Keratinocyte (primary cell): ENCODE measurements around the gene MORN5. TPM values are rescaled to one million over a fixed set of nuclear protein-coding genes. Genes with fewer than 3 reads are reported as not detected.

Experiments
- DNase-seq: peaks from one replicate; pipeline ENCODE4 v3.0.0-alpha.2; 2011; ENCODE audit warnings: low read depth, missing footprints, low spot score
- FAIRE-seq: peaks from 2 replicates; lab custom pipeline; 2011; peaks lifted over from hg19 to GRCh38; lab: Jason Lieb, UNC
- H2AFZ ChIP-seq: 2 replicates; pipeline ENCODE4 v1.6.0; 2012; ENCODE audit warnings: low read length, control low read depth, inconsistent platforms; ENCODE audit not compliant: control insufficient read depth
- H3K27ac ChIP-seq: 2 replicates; pipeline ENCODE4 v1.5.1; 2011; ENCODE audit warnings: low read length; ENCODE audit not compliant: control insufficient read depth, insufficient read depth
- H3K27me3 ChIP-seq: 3 replicates; pipeline ENCODE4 v1.6.0; 2011; ENCODE audit warnings: low read length; ENCODE audit not compliant: control insufficient read depth, insufficient read depth; ENCODE audit errors: extremely low read depth
- H3K36me3 ChIP-seq, 2 experiments: 2 replicates in 1 of 2; 3 replicates in 1 of 2; pipeline ENCODE4 v1.5.1; 2011; ENCODE audit warnings: low read length in 2 of 2, mild to moderate bottlenecking in 1 of 2; ENCODE audit not compliant: control insufficient read depth in 2 of 2, insufficient read depth in 2 of 2; ENCODE audit errors: extremely low read depth in 1 of 2
- H3K4me1 ChIP-seq: 3 replicates; pipeline ENCODE4 v1.5.1; 2011; ENCODE audit warnings: low read length; ENCODE audit not compliant: control insufficient read depth, insufficient read depth; ENCODE audit errors: extremely low read depth
- H3K4me2 ChIP-seq: 3 replicates; pipeline ENCODE4 v1.6.0; 2011; ENCODE audit warnings: low read depth, low read length; ENCODE audit not compliant: control insufficient read depth, insufficient read depth; ENCODE audit errors: extremely low read depth
- H3K4me3 ChIP-seq, 3 experiments: fragments of 200-600 bp in 1 of 3; sonication (generic) in 1 of 3; 2 replicates in 2 of 3; 3 replicates in 1 of 3; pipeline ENCODE4 v1.5.1; 2011 to 2016; ENCODE audit warnings: low read length in 3 of 3, mild to moderate bottlenecking in 3 of 3, control low read depth in 2 of 3, inconsistent platforms in 1 of 3, low read depth in 1 of 3, mixed read lengths in 1 of 3, mixed run types in 1 of 3, moderate library complexity in 1 of 3; ENCODE audit not compliant: control insufficient read depth in 2 of 3, insufficient read depth in 2 of 3; ENCODE audit errors: extremely low read depth in 1 of 3
- H3K79me2 ChIP-seq: 2 replicates; pipeline ENCODE4 v1.6.0; 2012; ENCODE audit warnings: low read length; ENCODE audit not compliant: control insufficient read depth, insufficient read depth
- H3K9ac ChIP-seq: 3 replicates; pipeline ENCODE4 v1.6.0; 2011; ENCODE audit warnings: low read length; ENCODE audit not compliant: control insufficient read depth, insufficient read depth; ENCODE audit errors: extremely low read depth
- H3K9me1 ChIP-seq: 3 replicates; pipeline ENCODE4 v1.6.0; 2011; ENCODE audit warnings: low read length; ENCODE audit not compliant: control insufficient read depth, insufficient read depth; ENCODE audit errors: extremely low read depth
- H3K9me3 ChIP-seq: 2 replicates; pipeline ENCODE4 v1.5.1; 2012; ENCODE audit warnings: low read depth, low read length; ENCODE audit not compliant: control insufficient read depth
- H4K20me1 ChIP-seq: 3 replicates; pipeline ENCODE4 v1.6.0; 2011; ENCODE audit warnings: low read length; ENCODE audit not compliant: control insufficient read depth, insufficient read depth; ENCODE audit errors: extremely low read depth
- CTCF ChIP-seq, 3 experiments: IDR thresholded peaks in 1 of 3; conservative IDR thresholded peaks in 1 of 3; optimal IDR thresholded peaks in 1 of 3; 2 replicates in 2 of 3; 3 replicates in 1 of 3; pipeline versions ENCODE3 to v1.5.1; 2011; ENCODE audit warnings: low read length in 3 of 3, mild to moderate bottlenecking in 3 of 3, moderate library complexity in 2 of 3, control low read depth in 1 of 3, inconsistent platforms in 1 of 3; ENCODE audit not compliant: insufficient read depth in 2 of 3; ENCODE audit errors: extremely low read depth in 1 of 3
- EZH2 ChIP-seq: IDR thresholded peaks from one replicate; pipeline ENCODE4 v1.6.1; 2012; ENCODE audit warnings: inconsistent platforms, mild to moderate bottlenecking, low read length, moderate library complexity
- dilution Hi-C: fragments of 300-500 bp; cut with MboI; formaldehyde crosslinking; loops from one replicate; pipeline ENCODE4 v1.7.0; 2020; ENCODE audit warnings: low sequenced_read_pairs; ENCODE audit not compliant: extremely low pct_ligation_motif_present
- polyA plus RNA-seq, 5 experiments: library from polyadenylated mRNA; depleted of rRNA in 3 of 5; stranded (reverse) in 3 of 5; stranded (forward) in 1 of 5; unstranded in 1 of 5; fragments of >200 nt; gene quantifications; 1 replicate in 1 of 5; 2 replicates in 3 of 5; 3 replicates in 1 of 5; pipeline versions ENCODE4 v1.2.1 to v1.2.3, GENCODE V29; 2011 to 2012; ENCODE audit warnings: missing spikeins in 2 of 5, low read depth in 1 of 5, low replicate concordance in 1 of 5

The MORN5 gene
- polyA plus RNA-seq, 1 donor (not counting 4 experiments of a cell fraction or from before 2014, with no cell fraction given), result not detected

- Histone ChIP-seq H4K20me1 (no peaks in the 10 kb centered on the region), H3K9me1 (no peaks in the 10 kb centered on the region), H3K9ac (no peak overlapping the region), H3K27me3 (peaks cover 3% of the 10 kb centered on the region), H2AFZ (no peak overlapping the region), H3K27ac (no peak overlapping the region), H3K4me1 (peaks cover 22% of the 10 kb centered on the region), H3K4me3 (no peak overlapping the region), H3K79me2 (no peaks in the 10 kb centered on the region), H3K36me3 (no peaks in the 10 kb centered on the region), H3K9me3 (no peaks in the 10 kb centered on the region), H3K4me2 (no peak overlapping the region)
- DNase-seq (no peak), FAIRE-seq (no peak)
- TF ChIP-seq CTCF (optimal IDR thresholded peaks at IDR 0.05 in 1 of 3, IDR thresholded peaks at IDR 0.05 in 1 of 3, conservative IDR thresholded peaks at IDR 0.05 in 1 of 3; ENCODE audit: extremely low read depth in 1 of 3, insufficient read depth in 2 of 3, low read length in 3 of 3) (no peak), EZH2 (no peak)
- dilution Hi-C loops, result no loop called here
These were observed 37.2 kb upstream of the MORN5 start for GRCh38 chr9:122122468-122122867.

GRCh38 chr9:122122903-122123632, 36.6 kb upstream of the MORN5 start:
- Histone ChIP-seq H3K4me2 (peak overlapping the region; percentile 22), H3K27ac (no peak overlapping the region), H3K4me3 (no peak overlapping the region), H3K9me1 (no peaks in the 10 kb centered on the region), H3K4me1 (peaks cover 22% of the 10 kb centered on the region), H3K79me2 (no peaks in the 10 kb centered on the region), H3K36me3 (no peaks in the 10 kb centered on the region), H3K9me3 (no peaks in the 10 kb centered on the region), H4K20me1 (no peaks in the 10 kb centered on the region), H3K27me3 (peaks cover 3% of the 10 kb centered on the region), H2AFZ (no peak overlapping the region), H3K9ac (no peak overlapping the region)
- dilution Hi-C loops, result no loop called here
- no peak for TF ChIP-seq EZH2
- TF ChIP-seq CTCF (optimal IDR thresholded peaks at IDR 0.05 in 1 of 3, IDR thresholded peaks at IDR 0.05 in 1 of 3, conservative IDR thresholded peaks at IDR 0.05 in 1 of 3; ENCODE audit: extremely low read depth in 1 of 3, insufficient read depth in 2 of 3, low read length in 3 of 3), result peak; percentile 98 to 100 (median 100)
- peak; percentile 73 for FAIRE-seq
- no peak for DNase-seq
